Right kidney (tissue), 9 donors: ENCODE results near the gene AHDC1.
"Not testable (repeated sequence)": the region's sequence is repeated elsewhere in the genome, so short reads cannot be mapped to it uniquely, and the experiment has no call there.

Experiments
- DNase-seq: peaks from one replicate; pipeline ENCODE4 v3.0.0-alpha.2; 2016
- long read RNA-seq, 8 donors: transcript quantifications; one replicate each; lab custom pipeline, GENCODE V29; 2026

The AHDC1 gene, protein sequence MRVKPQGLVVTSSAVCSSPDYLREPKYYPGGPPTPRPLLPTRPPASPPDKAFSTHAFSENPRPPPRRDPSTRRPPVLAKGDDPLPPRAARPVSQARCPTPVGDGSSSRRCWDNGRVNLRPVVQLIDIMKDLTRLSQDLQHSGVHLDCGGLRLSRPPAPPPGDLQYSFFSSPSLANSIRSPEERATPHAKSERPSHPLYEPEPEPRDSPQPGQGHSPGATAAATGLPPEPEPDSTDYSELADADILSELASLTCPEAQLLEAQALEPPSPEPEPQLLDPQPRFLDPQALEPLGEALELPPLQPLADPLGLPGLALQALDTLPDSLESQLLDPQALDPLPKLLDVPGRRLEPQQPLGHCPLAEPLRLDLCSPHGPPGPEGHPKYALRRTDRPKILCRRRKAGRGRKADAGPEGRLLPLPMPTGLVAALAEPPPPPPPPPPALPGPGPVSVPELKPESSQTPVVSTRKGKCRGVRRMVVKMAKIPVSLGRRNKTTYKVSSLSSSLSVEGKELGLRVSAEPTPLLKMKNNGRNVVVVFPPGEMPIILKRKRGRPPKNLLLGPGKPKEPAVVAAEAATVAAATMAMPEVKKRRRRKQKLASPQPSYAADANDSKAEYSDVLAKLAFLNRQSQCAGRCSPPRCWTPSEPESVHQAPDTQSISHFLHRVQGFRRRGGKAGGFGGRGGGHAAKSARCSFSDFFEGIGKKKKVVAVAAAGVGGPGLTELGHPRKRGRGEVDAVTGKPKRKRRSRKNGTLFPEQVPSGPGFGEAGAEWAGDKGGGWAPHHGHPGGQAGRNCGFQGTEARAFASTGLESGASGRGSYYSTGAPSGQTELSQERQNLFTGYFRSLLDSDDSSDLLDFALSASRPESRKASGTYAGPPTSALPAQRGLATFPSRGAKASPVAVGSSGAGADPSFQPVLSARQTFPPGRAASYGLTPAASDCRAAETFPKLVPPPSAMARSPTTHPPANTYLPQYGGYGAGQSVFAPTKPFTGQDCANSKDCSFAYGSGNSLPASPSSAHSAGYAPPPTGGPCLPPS (N-terminal part only)
- long read RNA-seq, donor 1, partial matches to known transcripts, result 11 of 11 reads
- long read RNA-seq, donor 1, other reads (novel, unspliced or antisense), result 0 of 11 reads
- long read RNA-seq, donor 2, partial matches to known transcripts, result 8 of 8 reads
- long read RNA-seq, donor 2, other reads (novel, unspliced or antisense), result 0 of 8 reads
- long read RNA-seq, donor 3, partial matches to known transcripts, result 20 of 20 reads
- long read RNA-seq, donor 3, other reads (novel, unspliced or antisense), result 0 of 20 reads
- long read RNA-seq, donor 4, partial matches to known transcripts, result 30 of 30 reads
- long read RNA-seq, donor 4, other reads (novel, unspliced or antisense), result 0 of 30 reads
- long read RNA-seq, donor 5, partial matches to known transcripts, result 12 of 13 reads
- long read RNA-seq, donor 5, other reads (novel, unspliced or antisense), result 0 of 13 reads
- long read RNA-seq, donor 6, partial matches to known transcripts, result 34 of 35 reads
- long read RNA-seq, donor 6, other reads (novel, unspliced or antisense), result 0 of 35 reads
- long read RNA-seq, donor 7, partial matches to known transcripts, result 67 of 67 reads
- long read RNA-seq, donor 7, other reads (novel, unspliced or antisense), result 0 of 67 reads
- long read RNA-seq, donor 8, partial matches to known transcripts, result 23 of 24 reads
- long read RNA-seq, donor 8, other reads (novel, unspliced or antisense), result 0 of 24 reads

DNA sequence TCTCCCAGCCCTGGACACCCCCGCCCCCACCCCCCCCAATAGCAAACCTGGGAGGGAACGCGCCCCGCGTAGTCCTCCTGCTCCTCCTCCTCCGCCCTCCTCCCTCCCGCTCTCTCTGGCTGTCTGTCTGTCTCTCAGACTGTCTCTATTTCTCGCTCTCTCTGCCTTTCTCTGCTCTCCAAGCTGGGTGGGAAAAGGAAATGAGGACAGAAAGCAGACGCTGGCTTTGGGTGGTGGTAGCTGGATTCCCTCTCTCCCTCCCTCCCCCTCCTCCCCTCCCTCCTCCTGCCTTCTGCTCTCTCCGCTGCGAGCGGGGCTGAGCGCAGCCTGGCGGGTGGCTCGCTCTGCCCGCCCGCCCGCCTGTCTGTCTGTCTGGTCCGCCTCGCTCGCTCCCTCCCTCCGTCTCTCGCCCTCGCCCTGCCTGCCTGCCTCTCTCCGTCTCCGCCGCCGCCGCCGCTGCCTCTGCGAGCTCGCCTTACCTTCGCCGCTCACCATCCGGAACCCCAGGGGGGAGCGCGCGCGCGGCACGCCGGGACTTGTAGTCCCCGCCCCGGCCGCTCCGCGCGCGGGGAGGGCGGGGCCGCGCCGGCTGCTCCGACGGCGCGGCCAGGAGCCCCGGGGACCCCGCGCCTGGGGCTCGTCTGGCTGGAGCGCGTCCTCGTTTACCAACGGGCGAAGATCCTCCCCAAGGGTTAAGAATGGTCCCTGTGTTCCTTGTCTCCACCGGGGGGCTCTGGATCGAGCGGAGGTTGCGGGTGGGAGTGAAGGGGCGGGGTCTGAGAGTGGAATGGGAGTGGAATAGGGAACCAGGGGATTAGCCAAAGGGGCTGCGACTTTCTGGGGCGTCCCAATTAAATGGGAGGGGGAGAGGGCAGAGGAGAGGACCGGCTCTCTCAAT is at the start of gene AHDC1:
AHDC1 (minus strand) TSS at position 464 of the 898 bp plus-strand sequence. CDS start 52,029 bp downstream, outside the sequence.
- DNase-seq, result peak; percentile 98

DNA sequence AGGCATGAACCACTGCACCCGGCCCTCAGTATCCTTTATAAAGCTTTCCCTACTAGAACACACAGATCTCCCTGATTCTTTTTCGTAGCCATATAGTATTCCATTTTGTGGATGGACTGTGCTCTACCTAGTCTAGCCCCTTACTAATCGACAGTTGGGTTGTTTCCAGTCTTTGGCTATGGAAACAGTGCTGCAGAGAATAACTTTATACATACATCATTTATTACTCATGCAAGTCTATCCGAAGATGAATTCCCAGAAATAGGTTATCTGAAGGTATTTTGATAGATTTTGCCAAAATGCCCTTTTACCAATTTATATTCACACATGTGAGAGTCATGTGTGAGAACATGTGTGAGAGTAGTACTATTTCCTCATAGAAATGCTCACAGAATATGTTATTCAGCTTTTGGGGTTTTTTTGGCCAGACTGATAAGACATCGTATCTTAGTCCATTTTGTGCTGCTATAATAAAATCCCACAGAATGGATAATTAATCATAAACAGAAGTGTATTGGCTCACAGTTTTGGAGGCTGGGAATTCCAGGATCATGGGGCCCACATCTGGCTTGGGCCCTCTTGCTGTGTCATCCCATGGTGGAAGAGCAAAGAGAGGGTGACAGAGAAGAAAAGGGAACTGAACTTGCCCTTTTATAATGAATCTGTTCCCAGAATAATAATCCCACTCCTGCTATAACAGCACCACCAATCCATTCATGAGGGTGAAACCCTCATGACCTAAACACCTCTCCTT is 48.3 kb upstream of the AHDC1 start:
- no peak for DNase-seq

DNA sequence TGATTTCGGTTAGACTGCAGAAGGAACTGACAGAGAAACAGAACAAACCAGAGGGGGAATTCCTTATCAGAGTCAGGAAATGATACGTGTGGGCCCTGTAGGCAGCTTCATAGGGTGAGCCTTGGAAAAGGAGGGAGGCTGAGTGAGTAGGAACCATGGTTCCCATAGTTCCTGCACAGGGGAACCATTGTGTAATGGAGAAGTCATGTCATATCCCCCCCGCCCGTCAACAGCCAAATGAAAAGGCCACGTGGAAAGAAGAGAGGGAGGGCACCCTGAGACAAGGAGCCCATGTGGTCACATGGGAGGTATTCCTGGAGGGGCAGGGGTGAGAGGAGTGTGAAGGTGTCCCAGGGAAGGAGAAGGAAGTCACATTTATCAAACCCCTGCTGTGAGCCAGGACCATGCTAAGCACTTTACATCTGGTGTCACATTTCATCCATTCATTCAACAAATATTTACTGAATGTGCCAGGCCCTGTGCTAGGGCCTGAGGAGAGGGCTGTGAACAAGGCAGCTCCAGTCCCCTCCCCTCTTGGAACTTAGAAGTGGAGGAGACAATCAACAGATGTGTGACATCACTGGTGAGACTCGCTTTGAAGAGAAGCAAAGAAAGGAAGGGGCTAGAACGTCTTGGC is 46.7 kb upstream of the AHDC1 start:
- no peak for DNase-seq

GRCh38 chr1:27650171-27650538 is 46.2 kb upstream of the AHDC1 start:
- DNase-seq, result no peak

GRCh38 chr1:27649306-27649635 is 45.3 kb upstream of the AHDC1 start:
- no peak for DNase-seq

- DNase-seq, result no peak
These were observed 44.8 kb upstream of the AHDC1 start for GRCh38 chr1:27648602-27649305.

- DNase-seq, result no peak
These were observed 43.4 kb upstream of the AHDC1 start for GRCh38 chr1:27647328-27647727.

DNA sequence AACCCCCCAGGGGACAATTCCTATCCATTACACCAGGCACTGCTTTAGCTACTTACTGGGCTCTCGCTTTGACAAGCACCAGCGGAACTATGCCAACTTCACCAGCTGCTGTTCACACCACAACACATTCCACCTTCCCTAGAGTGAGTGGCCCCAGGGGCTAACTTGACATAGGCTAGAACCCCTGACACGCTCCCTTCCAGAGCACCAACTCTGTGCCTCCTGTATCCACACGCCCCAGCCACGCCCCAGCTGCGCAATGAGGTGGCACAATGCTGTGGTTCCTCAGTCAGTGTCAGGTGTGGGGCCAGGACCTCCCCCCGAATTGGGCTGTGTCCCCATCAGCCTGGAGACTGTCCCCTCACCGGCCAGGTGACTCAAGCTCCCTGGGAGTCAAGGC is 42.7 kb upstream of the AHDC1 start:
- DNase-seq, result no peak

GRCh38 chr1:27645071-27645415 is 41.1 kb upstream of the AHDC1 start:
- no peak for DNase-seq

GRCh38 chr1:27644369-27645070 is 40.6 kb upstream of the AHDC1 start:
- DNase-seq, result no peak

DNA sequence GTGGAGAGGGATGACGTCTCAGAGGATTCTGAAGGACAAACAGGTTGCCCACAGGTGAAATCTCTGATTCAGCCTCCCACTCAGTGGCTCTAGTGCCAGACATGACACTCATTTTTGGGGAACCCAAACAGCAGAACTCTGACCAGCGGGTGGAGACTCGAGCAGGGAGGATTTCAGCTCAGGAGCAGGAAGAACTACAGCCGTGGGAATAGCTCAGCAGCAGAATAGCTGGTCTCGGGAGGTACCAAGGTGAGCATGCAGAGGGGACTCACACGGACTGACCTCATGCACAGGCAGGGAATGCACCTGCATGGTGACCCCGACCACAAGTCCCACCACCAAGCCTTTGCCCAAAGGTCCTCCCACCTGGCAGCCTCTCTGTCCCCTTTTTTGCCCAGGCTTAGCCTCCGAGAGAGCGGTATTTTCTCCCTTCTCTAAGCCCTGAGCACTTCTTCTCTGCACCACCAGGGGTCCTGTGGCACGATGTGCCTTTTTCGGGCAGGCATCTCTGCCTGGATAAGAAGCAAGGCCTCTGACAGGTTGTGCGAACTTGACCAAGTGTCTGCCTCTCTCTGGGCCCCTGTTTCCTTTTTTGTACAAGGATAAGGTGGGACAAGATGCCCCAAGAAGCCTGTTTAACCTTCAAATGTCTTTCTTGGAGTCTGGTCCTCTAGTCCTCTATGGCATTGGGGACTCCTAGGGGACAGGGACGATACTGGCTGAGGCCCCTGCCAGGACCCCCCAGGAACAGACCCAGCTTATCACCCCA is 39.8 kb upstream of the AHDC1 start:
- no peak for DNase-seq

GRCh38 chr1:27640514-27640913 is 36.6 kb upstream of the AHDC1 start:
- not testable (repeated sequence) for DNase-seq

DNA sequence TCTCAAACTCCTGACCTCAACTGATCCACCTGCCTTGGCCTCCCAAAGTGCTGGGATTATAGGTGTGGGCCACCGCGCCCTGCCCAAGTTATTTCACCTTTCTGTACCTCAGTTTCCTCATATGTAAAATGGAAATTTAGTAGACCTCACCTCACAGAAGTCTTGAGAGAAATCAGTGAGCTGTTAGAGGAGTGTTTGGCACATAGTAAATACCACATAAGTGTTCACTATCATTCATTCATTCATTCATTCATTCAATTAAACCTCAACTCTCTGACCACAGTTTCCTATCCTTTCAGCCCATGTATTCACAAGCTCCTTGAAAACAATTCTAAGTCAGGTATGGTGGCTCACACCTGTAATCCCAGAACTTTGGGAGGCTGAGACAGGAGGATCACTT is 34.9 kb upstream of the AHDC1 start:
- DNase-seq, result no peak

- DNase-seq, result no peak
These were observed 34.2 kb upstream of the AHDC1 start for GRCh38 chr1:27638047-27638734.

GRCh38 chr1:27635396-27636142 is 31.6 kb upstream of the AHDC1 start:
- DNase-seq, result no peak

GRCh38 chr1:27634985-27635367 is 31.0 kb upstream of the AHDC1 start, which contains the start of gene FGR:
TSS of gene FGR (minus strand) at chr1:27635185. CDS start at chr1:27623916, 11,269 bp downstream.
- DNase-seq, result no peak
